NCI-H2196 (cell line): ENCODE measurements around the gene ME1.
"Not testable (repeated sequence)": the region's sequence is repeated elsewhere in the genome, so short reads cannot be mapped to it uniquely, and the experiment has no call there.

ENCODE experiments used
- DNase-seq: peaks from one replicate; lab custom pipeline; 2025; ENCODE audit not compliant: unreplicated experiment; lab: John Stamatoyannopoulos, UW

The ME1 gene

GRCh38 chr6:83260577-83260976 lies 170.3 kb downstream of the ME1 start:
- DNase-seq: no peak

- no peak for DNase-seq
Observed at GRCh38 chr6:83258517-83258916, 172.3 kb downstream of the ME1 start.

DNA sequence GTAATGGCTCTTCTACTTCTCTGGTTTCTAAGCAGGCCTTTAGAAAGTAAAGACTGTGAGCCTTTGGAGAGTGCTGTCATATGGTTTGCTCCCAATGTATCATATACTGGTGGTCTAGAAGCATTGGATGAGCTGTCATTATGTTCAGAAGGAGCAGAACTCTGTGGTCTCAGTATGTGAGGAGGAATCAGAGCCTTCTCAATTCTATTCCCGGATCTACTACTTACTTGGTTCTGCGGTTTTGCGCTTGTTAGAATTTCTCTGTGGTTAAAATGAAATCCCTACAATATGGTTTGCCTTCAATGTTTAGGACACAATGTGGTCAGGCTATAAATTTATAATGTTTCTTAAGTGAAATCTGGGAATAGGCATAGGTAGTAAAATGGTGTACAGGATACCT lies 173.1 kb downstream of the ME1 start:
- no peak for DNase-seq

DNA sequence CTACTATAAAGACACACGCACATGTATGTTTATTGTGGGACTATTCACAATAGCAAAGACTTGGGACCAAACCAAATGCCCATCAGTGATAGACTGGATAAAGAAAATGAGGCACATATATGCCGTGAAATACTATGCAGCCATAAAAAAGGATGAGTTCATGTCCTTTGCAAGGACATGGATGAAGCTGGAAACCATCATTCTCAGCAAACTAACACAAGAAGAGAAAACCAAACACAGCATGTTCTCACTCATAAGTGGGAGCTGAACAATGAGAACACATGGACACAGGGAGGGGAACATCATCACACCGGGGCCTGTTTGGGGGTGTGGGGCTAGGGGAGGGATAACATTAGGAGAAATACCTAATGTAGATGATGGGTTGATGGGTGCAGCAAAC lies 174.1 kb downstream of the ME1 start:
- DNase-seq: not testable (repeated sequence)

GRCh38 chr6:83252719-83253118 lies 178.1 kb downstream of the ME1 start:
- DNase-seq: no peak

DNA sequence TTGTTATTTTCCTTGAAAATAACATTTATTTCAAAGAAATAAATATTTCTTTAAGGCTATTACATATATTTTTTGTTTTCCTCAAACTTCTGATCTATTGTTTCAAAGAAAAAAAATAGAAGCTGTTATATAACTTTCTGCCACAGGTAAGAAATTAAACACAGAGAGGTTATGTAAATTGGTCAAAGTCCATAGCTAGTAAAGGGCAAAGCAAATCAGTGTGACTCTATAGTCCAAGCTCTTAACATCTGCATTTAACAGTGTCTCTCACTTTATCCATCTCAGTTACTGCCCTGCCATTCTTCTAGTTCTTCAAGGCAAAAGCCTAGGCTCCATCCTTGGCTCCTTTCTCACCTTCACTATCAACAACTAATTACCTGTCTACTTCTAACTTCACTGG lies 180.6 kb downstream of the ME1 start:
- DNase-seq: no peak

DNA sequence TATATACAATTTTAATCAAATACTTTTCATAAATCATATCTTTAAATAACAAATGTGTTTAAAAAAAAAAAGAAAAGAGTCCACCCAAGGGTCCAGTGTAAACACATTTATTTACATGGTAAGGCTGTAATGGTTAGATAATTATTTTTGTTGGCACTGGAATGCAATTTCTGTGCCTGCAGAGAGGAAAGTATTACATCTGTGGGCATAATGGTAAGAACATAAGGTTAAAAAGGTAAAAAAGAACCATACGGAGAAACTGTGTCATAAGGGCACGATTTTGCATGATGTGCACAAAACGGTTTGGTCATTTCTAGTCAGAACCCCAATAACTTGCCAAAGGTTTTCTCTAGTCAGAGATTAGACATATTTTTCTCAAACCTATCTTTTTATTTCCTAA lies 183.4 kb downstream of the ME1 start:
- no peak for DNase-seq

DNA sequence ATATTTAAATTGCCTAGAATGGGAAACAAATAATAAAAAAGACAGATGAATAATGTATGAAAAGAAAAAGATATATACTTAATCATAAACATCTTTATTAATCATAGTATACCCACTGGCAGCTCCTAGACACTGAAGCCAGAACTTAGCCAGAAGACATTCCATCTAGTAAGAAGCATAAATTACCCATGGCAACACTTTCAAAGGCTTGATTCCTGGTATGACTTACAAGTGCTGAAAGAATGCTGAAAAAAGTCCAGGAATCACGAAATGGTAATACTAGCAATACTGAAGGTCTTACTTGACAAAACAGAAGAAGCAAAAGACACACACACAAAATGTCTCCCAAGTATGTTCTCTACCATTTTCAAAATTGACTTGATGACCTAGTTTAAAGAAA lies 199.7 kb downstream of the ME1 start:
- no peak for DNase-seq

DNA sequence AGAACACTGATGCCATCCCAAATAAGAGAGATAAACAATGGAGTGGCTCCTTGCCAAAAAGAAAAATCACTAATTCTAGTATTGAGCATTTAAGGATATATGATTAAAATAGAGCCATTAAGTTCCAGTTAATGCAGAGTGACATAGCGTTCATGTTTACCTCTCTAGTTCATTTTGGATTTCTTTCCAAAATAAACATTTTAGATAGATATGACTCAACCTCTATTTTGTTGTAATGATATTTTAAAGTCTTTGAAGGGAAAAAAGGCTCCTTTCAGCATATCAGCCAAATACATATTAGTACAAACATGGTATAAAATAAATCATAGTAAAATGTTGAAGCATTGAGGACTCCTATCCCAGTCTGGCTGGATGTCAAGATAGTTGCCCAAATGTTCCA lies 204.3 kb downstream of the ME1 start:
- no peak for DNase-seq

DNA sequence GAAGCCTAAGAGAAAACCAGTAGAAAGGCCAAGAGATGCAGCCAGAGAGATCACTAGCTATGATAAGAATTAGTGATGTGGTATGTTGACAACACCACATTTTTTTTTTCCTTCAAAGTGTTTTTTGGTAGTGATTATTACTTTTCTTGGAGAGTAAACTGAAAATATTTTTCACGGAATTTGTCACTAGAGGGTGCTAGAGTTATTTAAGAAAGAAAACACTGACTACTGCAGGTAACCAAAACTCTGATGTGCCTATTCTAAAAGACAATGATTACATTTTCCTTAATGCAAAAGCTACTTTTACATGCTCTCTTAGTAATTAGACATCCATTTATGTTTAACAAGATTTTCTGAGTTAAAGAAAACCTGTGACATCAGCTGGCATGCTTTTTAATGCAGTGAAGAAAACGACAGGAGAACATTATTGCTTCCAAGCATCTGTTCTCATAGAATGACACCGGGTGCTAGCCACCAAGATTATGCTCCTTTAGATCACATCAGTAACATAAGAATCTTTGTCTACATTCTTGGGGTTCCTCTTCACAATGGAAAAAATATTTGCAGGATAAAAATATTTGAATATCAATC lies 208.9 kb downstream of the ME1 start:
- peak; percentile 30 for DNase-seq

- DNase-seq: no peak
Observed at GRCh38 chr6:83221276-83221675, 209.6 kb downstream of the ME1 start.

- DNase-seq: no peak
Observed at GRCh38 chr6:83220121-83220520, 210.7 kb downstream of the ME1 start.

GRCh38 chr6:83218646-83219045 lies 212.2 kb downstream of the ME1 start:
- no peak for DNase-seq

DNA sequence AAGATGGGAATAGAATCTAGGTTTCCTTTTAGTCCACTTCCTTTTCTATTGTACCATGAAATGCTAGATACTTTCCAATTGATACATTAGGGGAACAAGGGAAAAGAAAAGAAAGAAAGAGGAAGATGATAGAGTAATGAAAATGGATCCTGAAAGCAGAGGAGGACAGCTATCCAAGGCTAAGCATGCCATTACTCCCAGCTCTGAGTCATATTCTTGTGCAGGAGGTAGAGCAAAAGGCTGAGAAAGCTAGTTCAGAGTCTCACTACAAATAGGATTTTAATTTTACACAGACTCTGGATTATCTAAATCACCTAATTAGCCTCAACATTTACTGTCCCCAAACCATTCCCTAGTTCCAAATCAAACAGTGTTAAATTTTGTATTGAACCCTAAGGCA lies 214.0 kb downstream of the ME1 start:
- DNase-seq: no peak

- DNase-seq: peak; percentile 66
Observed at GRCh38 chr6:83215131-83216047, 215.5 kb downstream of the ME1 start.

- DNase-seq: no peak
Observed at GRCh38 chr6:83202031-83202430, 228.8 kb downstream of the ME1 start.

GRCh38 chr6:83199863-83200225 lies 231.0 kb downstream of the ME1 start:
- no peak for DNase-seq

DNA sequence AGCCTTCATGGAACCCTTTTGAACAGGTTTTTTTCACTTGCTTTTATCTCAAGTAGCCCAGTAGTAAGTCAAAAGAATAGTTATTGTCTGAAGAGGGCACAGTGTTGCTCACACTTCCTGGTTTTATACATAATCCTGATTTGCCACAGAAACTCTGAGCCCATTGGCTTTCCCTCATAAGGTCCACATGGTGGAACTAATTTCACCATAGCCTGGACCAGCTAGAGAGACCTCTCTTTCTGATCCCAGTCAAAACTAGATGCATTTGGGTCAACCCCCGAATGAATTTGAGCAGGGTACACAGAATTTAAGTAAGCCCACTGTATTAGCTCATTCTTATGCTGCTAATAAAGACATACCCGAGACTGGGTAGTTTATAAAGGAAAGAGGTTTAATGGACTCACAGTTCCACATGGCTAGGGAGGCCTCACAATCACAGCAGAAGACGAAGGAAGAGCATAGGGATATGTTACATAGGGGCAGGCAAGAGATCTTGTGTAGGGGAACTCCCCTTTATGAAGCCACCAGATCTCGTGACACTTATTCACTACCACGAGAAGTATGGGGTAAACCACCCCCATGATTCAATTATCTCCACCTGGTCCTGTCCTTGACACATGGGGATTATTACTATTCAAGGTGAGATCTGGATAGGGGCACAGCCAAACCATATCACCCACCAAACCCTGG lies 231.5 kb downstream of the ME1 start:
- no peak for DNase-seq

DNA sequence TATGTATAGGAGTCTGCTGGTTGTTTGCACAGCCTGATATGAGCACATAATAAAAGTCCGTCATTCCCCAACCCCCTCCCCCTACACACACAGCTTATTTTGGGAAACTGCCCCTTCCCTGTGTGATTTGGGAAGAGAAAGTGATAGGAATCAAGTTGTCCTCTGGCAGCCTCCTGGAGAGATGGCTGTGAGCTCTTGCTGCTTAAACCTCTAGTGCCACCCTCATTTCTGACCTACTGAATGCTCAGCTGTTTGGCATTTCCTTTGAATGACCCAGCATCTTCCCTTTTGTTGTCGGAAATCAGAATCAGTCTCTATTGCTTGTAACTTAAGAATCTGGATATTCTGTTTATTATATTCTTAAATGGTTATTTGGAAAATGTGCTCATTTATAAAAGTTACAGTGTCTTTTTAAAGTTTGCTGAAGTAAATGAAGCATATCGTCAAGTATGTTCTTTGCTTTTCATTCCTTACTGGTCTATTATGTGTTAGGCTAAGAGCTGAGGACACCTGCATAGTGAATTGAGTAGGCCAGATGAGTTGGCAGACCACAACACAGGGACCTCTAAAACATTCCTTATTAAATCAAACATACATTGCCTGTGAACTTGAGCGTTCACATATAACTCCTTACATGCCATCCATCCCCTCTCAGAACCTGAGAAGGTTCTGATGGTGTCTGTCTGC lies 232.2 kb downstream of the ME1 start:
- DNase-seq: no peak

DNA sequence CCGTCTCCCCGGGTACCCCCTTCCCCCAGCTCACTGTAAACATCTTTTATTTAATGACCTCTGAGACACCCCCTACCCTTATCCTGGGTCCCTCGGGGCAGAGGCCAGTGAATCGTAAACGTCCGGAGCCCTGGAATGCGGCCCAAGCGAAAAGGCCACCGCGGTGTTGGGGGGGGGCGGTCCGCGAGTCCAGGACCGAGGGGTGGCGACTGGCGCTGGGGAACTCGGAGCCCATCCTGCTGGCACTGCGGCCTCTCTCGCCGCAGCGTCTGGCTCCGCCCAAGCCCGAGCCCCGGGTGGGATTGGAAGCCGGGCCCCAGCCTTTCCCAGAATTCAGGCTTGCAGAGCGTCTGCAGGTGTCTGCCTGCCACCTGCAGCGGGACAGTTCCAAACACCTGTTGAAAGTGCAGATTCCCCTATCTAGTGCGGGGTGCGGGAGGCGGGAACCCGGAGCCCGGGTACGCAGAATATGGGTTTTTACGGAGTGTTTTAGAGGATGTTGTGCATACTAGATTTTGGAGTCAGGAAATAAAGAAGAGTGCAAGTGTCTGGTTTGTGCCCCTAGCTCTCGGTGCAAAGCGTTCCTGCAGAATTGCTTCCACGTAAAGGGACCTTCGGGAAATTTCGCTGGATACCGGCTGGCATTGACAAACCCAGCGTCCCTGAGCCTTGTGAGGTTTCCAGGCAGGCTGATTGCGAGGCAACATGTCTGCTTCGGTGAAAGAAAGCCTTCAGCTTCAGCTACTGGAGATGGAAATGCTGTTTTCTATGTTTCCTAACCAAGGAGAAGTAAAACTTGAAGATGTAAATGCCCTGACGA lies 236.9 kb downstream of the ME1 start:
- DNase-seq: peak; percentile 18
